ENCODE data around the gene LTBP3. TPM values are rescaled to one million over a fixed set of nuclear protein-coding genes. Genes with fewer than 3 reads are reported as not detected.

The LTBP3 gene
- polyA plus RNA-seq, 1 of the 3 experiments (the other 2 are of a cell fraction), result 167 TPM

GRCh38 chr11:65583589-65583988, 25.4 kb upstream of the LTBP3 start:
- H3K9me3 ChIP-seq, result no peaks in the 10 kb centered on the region
- POLR2A ChIA-PET, result interaction anchor here (0.6 to 0.7 kb wide), 2 partner anchors 12 to 74 kb away, joined by 3 read pairs; no protein-coding TSS in a partner anchor
- no peaks in the 10 kb centered on the region for H3K9me2 ChIP-seq
- no peak overlapping the region for H3K9ac ChIP-seq
- H3K4me1 ChIP-seq (ENCODE audit: control insufficient read depth in 1 of 2, insufficient read depth in 2 of 2, low read depth in 1 of 2, low read length in 1 of 2), result peaks cover 0 to 7% of the 10 kb centered on the region in 2 experiments; a peak in 1 of 4 replicates
- peaks cover 6% of the 10 kb centered on the region; the same call in 1 of the 2 replicates for H4K20me1 ChIP-seq (ENCODE audit: insufficient read depth)
- no peak for DNase-seq
- no peak overlapping the region for H2AFZ ChIP-seq (ENCODE audit: low read depth)
- no peak overlapping the region for H3K4me3 ChIP-seq (ENCODE audit: low read depth in 2 of 2, low read length in 1 of 2)
- CTCF ChIA-PET, result interaction anchor here (3.6 to 13.3 kb wide), 3 partner anchors 8 to 43 kb away, joined by 18 to 216 read pairs (median 22); partner anchors contain the start of genes FAM89B and KCNK7
- peaks cover 11 to 45% of the 10 kb centered on the region in 2 experiments for H3K36me3 ChIP-seq (replicated peaks in 1 of 2; ENCODE audit: control insufficient read depth in 1 of 2, insufficient read depth in 2 of 2, low read length in 1 of 2)
- no peak overlapping the region for H3K27ac ChIP-seq (ENCODE audit: low read depth in 2 of 2, low read length in 1 of 2)
- TF ChIP-seq NFIC (IDR thresholded peaks at IDR 0.05; ENCODE audit: borderline replicate concordance) (no peak), REST (IDR thresholded peaks at IDR 0.05; ENCODE audit: low read depth, low read length) (no peak), JUND (IDR thresholded peaks at IDR 0.05) (no peak), TAF1 (IDR thresholded peaks at IDR 0.05; ENCODE audit: borderline replicate concordance, low read depth, low read length) (no peak), YY1 (IDR thresholded peaks at IDR 0.05; ENCODE audit: low read depth) (no peak), SIN3A (IDR thresholded peaks at IDR 0.05; ENCODE audit: borderline replicate concordance, low read depth, low read length) (no peak), MXI1 (IDR thresholded peaks at IDR 0.05; ENCODE audit: low read depth, low read length) (no peak), USF1 (IDR thresholded peaks at IDR 0.05; ENCODE audit: borderline replicate concordance, low read depth) (no peak), GABPA (IDR thresholded peaks at IDR 0.05; ENCODE audit: low read depth) (no peak), RFX5 (IDR thresholded peaks at IDR 0.05; ENCODE audit: low read length) (no peak), FOXJ3 (CRISPR knock-in tag; IDR thresholded peaks at IDR 0.05) (no peak), EZH2phosphoT487 (IDR thresholded peaks at IDR 0.05; ENCODE audit: borderline replicate concordance, low read depth) (no peak), USF2 (IDR thresholded peaks at IDR 0.05; ENCODE audit: borderline replicate concordance, low read depth, low read length) (no peak), EP300 (IDR thresholded peaks at IDR 0.05; ENCODE audit: borderline replicate concordance in 1 of 2, low read depth in 1 of 2, low read length in 1 of 2) (no peak), CHD2 (IDR thresholded peaks at IDR 0.05; ENCODE audit: low read length, partially characterized antibody) (no peak), ELF1 (IDR thresholded peaks at IDR 0.05) (no peak), FOXM1 (IDR thresholded peaks at IDR 0.05; ENCODE audit: low read depth) (no peak)
- H3K79me2 ChIP-seq (ENCODE audit: insufficient read depth), result peaks cover 3% of the 10 kb centered on the region; the same call in 1 of the 2 replicates
- peaks cover 11% of the 10 kb centered on the region for H3F3A ChIP-seq (replicated peaks; ENCODE audit: insufficient read depth)
- 89% methylated on average over 8 of the region's 10 CpGs for WGBS (ENCODE audit: low lambda C conversion rate)
- H3K27me3 ChIP-seq (ENCODE audit: insufficient read depth), result no peaks in the 10 kb centered on the region
- no peak overlapping the region for H3K4me2 ChIP-seq
